Endothelial cell (in vitro differentiated cells): ENCODE results near the gene NRSN2. TPM values are rescaled to one million over a fixed set of nuclear protein-coding genes. Genes with fewer than 3 reads are reported as not detected.
A peak's percentile ranks its signal among the peaks of the same experiment; 100 is the strongest.
"Not testable (repeated sequence)": the region's sequence is repeated elsewhere in the genome, so short reads cannot be mapped to it uniquely, and the experiment has no call there.

Experiments used
- DNase-seq: peaks from one replicate; pipeline ENCODE4 v3.0.0; 2021; ENCODE audit warnings: low spot score
- H3K27ac Mint-ChIP-seq: one replicate; pipeline ENCODE4 v1.8.0; 2021; ENCODE audit warnings: mixed read lengths, inconsistent platforms; ENCODE audit not compliant: unreplicated experiment
- H3K27me3 Mint-ChIP-seq: one replicate; pipeline ENCODE4 v1.8.0; 2021; ENCODE audit warnings: mild to moderate bottlenecking, moderate library complexity, mixed read lengths, inconsistent platforms; ENCODE audit not compliant: unreplicated experiment
- H3K36me3 Mint-ChIP-seq: one replicate; pipeline ENCODE4 v1.8.0; 2021; ENCODE audit warnings: mild to moderate bottlenecking, low read depth, mixed read lengths, inconsistent platforms; ENCODE audit not compliant: unreplicated experiment
- H3K4me1 Mint-ChIP-seq: one replicate; pipeline ENCODE4 v1.8.0; 2021; ENCODE audit warnings: mild to moderate bottlenecking, mixed read lengths, inconsistent platforms; ENCODE audit not compliant: unreplicated experiment
- H3K4me3 Mint-ChIP-seq: one replicate; pipeline ENCODE4 v1.8.0; 2021; ENCODE audit warnings: mild to moderate bottlenecking, mixed read lengths, inconsistent platforms; ENCODE audit not compliant: unreplicated experiment
- H3K9me3 Mint-ChIP-seq: one replicate; pipeline ENCODE4 v1.8.0; 2021; ENCODE audit warnings: mixed read lengths, inconsistent platforms; ENCODE audit not compliant: unreplicated experiment
- CTCF ChIP-seq: fragments of 200-600 bp; sonication (generic); IDR thresholded peaks from one replicate; pipeline ENCODE4 v1.5.0; 2021; ENCODE audit warnings: antibody characterized with exemption; ENCODE audit not compliant: unreplicated experiment
- total RNA-seq: library from RNA; stranded (reverse); fragmentation: NEBNext Ultra II Directional; extraction: Animal tissue kit (Norgen Biotek cat#: 25700); gene quantifications from one replicate; pipeline ENCODE4 v1.2.1, GENCODE V29; 2021; ENCODE audit not compliant: unreplicated experiment

Gene NRSN2
- total RNA-seq, 1 donor from 2014 or later: 43.2 TPM

GRCh38 chr20:353166-353565, 6.3 kb downstream of the NRSN2 start:
- Mint-ChIP-seq H3K9me3 (no peaks in the 10 kb centered on the region), H3K27me3 (peaks cover 12% of the 10 kb centered on the region), H3K36me3 (peaks cover 7% of the 10 kb centered on the region), H3K4me1 (peaks cover 12% of the 10 kb centered on the region), H3K27ac (no peak overlapping the region), H3K4me3 (no peak overlapping the region)
- DNase-seq: no peak
- no peak for TF ChIP-seq CTCF

GRCh38 chr20:354298-354977, 7.5 kb downstream of the NRSN2 start:
- peak; percentile 79 for DNase-seq
- no peak overlapping the region for H3K27ac Mint-ChIP-seq
- no peaks in the 10 kb centered on the region for H3K9me3 Mint-ChIP-seq
- H3K27me3 Mint-ChIP-seq: peaks cover 11% of the 10 kb centered on the region
- TF ChIP-seq CTCF: peak; percentile 82
- H3K36me3 Mint-ChIP-seq: peaks cover 4% of the 10 kb centered on the region
- H3K4me3 Mint-ChIP-seq: no peak overlapping the region
- peaks cover 8% of the 10 kb centered on the region for H3K4me1 Mint-ChIP-seq

GRCh38 chr20:356154-356553, 9.2 kb downstream of the NRSN2 start:
- not testable (repeated sequence) for H3K36me3 Mint-ChIP-seq, DNase-seq, H3K27ac Mint-ChIP-seq, H3K4me1 Mint-ChIP-seq, H3K9me3 Mint-ChIP-seq, H3K4me3 Mint-ChIP-seq
- peaks cover 11% of the 10 kb centered on the region for H3K27me3 Mint-ChIP-seq

- no peak overlapping the region for H3K4me3 Mint-ChIP-seq
- no peak overlapping the region for H3K27ac Mint-ChIP-seq
These were observed 9.8 kb downstream of the NRSN2 start for GRCh38 chr20:356745-357144.

GRCh38 chr20:358891-359555, 12.1 kb downstream of the NRSN2 start:
- Mint-ChIP-seq H3K4me1 (peaks cover 8% of the 10 kb centered on the region), H3K27me3 (peaks cover 11% of the 10 kb centered on the region), H3K4me3 (no peak overlapping the region), H3K36me3 (no peaks in the 10 kb centered on the region), H3K9me3 (no peaks in the 10 kb centered on the region), H3K27ac (no peak overlapping the region)
- DNase-seq: no peak
- TF ChIP-seq CTCF: no peak

More at GRCh38 chr20:356745-357144, 9.8 kb downstream of the NRSN2 start:
- H3K36me3 Mint-ChIP-seq: peaks cover 4% of the 10 kb centered on the region
- H3K9me3 Mint-ChIP-seq: no peaks in the 10 kb centered on the region
- TF ChIP-seq CTCF: no peak
- peaks cover 8% of the 10 kb centered on the region for H3K4me1 Mint-ChIP-seq
- peaks cover 9% of the 10 kb centered on the region for H3K27me3 Mint-ChIP-seq
- DNase-seq: no peak
